ENCODE results near the gene TRAK1.
A peak's percentile ranks its signal among the peaks of the same experiment; 100 is the strongest.

Gene TRAK1

DNA sequence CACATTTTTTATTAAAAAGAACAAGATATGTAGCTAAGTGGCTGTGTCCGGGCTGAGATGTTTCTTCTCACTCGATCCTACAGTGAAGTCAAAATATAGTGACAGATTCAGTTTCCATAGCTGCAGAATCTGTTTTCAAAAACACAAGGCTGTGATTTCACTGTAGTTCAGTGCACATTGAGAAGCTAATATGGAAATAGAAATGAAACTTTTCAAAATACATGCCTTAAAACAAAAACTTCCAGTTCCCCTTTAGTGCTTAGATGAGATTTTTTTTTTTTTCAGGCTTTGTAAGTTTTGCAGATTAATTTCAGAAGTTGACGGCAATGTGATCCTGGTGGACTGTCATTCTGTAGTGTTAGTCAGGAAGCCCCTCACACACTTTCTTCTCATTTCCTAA, 23.8 kb upstream of the TRAK1 start:
- TF ChIP-seq, protein P1, sequence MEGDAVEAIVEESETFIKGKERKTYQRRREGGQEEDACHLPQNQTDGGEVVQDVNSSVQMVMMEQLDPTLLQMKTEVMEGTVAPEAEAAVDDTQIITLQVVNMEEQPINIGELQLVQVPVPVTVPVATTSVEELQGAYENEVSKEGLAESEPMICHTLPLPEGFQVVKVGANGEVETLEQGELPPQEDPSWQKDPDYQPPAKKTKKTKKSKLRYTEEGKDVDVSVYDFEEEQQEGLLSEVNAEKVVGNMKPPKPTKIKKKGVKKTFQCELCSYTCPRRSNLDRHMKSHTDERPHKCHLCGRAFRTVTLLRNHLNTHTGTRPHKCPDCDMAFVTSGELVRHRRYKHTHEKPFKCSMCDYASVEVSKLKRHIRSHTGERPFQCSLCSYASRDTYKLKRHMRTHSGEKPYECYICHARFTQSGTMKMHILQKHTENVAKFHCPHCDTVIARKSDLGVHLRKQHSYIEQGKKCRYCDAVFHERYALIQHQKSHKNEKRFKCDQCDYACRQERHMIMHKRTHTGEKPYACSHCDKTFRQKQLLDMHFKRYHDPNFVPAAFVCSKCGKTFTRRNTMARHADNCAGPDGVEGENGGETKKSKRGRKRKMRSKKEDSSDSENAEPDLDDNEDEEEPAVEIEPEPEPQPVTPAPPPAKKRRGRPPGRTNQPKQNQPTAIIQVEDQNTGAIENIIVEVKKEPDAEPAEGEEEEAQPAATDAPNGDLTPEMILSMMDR (conservative IDR thresholded peaks at IDR 0.05; ENCODE audit: low read length), result no peak
- peak overlapping the region; percentile 39 for H3K4me3 ChIP-seq (ENCODE audit: low read length)
- peak; percentile 88 for DNase-seq (ENCODE audit: low read depth)

DNA sequence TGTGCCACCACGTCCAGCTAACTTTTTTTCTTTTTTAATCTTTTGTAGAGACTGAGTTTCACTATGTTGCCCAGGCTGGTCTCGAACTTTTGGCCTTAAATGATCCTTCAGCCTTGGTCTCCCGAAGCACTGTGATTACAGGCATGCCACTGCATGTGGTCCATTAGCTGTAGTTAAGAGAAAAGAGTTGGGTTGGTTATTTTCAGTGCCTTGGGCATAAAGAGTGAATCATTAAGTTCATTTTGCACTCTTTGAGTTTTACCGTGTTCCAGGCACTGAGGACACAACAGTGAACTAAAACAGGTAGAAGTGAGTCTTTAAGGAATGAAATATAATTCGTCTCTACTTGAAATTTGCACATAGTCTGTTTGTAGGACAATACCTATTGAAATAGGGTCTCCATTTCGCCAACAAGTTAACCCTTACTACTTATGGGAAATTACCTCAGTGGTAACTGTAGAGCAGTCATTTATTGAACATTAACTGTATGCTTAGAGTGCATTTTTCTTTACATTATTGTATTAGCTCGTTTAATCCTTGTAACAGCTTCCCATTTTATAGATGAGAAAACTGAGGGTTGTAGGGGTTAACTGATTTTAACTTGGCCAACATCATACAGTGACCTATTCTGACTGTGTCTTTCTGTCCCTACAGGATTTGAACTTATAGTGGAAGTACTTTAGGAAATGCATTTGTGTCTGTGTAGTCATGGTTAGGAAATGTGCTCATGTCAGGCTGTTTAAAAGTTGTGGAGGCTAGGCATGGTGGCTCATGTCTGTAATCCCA, 22.7 kb upstream of the TRAK1 start:
- no peak overlapping the region for H3K4me3 ChIP-seq (ENCODE audit: low read length)
- no peak for DNase-seq (ENCODE audit: low read depth)
- TF ChIP-seq, protein P1 (conservative IDR thresholded peaks at IDR 0.05; ENCODE audit: low read length), result no peak

DNA sequence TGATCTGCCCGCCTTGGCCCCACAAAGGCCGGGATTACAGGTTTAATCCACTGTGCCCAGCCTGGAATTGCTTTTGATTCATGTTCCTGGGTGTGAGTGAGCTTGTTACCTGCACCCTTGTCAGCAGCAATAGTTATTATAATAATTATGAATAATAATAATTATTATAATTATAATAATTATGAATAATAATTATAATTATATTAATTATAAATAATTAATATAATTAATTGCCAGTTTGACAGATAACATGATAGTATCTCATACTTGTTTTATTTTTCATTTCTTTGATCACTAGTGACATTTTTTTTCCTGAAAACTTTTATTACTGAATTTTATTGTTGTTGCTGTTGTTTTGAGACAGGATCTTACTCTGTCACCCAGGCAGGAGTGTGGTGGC, 21.1 kb upstream of the TRAK1 start:
- no peak overlapping the region for H3K4me3 ChIP-seq (ENCODE audit: low read length)

DNA sequence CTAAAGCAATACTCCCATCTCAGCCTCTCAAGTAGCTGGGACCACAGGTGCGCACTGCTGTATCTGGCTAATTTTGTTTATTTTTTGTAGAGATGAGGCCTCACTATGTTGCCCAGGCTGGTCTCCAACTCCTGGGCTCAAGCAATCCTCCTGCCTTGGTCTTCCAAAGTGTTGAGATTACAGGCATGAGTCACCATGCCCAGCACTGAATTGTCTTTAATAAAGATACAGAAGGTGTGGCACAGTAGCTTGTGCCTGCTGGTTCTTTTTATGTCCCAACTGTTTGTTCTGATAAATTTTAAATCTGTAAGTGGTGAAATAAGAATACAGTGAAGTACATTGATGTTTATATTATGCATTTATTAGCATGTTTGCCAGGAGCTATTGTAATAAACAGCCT, 20.6 kb upstream of the TRAK1 start:
- no peak overlapping the region for H3K4me3 ChIP-seq (ENCODE audit: low read length)
- TF ChIP-seq, protein P1 (conservative IDR thresholded peaks at IDR 0.05; ENCODE audit: low read length), result no peak
- no peak for DNase-seq (ENCODE audit: low read depth)

More for the DNA sequence above, 21.1 kb upstream of the TRAK1 start:
- TF ChIP-seq, protein P1 (conservative IDR thresholded peaks at IDR 0.05; ENCODE audit: low read length), result no peak
- no peak for DNase-seq (ENCODE audit: low read depth)

DNA sequence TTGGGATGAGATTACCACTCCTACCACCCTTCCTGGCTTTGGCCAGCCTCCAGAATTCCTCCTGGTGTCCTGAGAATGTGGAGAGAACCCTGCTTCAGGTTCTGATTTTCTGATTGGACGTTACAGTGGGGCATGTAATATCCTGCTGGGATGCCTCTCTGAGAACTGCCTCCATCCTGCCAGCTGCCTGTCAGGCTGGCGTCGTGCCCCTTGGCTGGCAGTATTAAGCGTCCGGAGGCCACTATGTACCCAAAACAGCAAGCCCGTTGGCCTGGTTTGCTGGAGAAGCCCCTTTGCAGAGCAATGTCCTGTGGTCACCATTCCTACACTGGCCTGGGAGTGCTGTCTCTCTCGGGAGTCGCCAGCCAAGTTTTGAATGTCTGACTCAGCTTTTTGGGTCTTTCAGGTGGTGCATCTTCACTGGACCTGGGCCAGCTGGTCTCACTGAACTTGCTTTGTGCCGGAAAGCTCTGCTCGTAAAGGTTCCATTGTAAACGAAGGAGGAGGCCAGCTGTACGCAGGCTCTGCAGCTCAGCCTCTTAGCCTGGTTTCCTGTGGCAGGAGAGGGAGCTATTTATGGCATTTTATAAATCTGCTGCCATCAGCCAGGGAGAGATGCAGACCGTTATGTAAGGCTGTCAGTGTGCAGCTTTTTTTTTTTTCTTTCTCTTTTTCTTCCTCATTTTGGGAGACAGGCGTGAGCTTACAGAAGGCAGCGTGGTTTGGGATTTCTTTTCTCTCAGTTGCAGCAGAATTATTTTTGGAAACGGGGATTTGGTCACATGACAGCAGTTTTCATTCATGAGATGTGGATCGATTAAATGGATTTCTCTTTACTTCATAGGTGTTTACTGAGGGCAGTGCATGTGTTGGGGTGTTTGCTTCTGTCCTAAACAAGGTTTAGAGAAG, 19.0 kb upstream of the TRAK1 start:
- peak; percentile 85 for DNase-seq (ENCODE audit: low read depth)
- H3K4me3 ChIP-seq (ENCODE audit: low read length), result peak overlapping the region; percentile 47

DNA sequence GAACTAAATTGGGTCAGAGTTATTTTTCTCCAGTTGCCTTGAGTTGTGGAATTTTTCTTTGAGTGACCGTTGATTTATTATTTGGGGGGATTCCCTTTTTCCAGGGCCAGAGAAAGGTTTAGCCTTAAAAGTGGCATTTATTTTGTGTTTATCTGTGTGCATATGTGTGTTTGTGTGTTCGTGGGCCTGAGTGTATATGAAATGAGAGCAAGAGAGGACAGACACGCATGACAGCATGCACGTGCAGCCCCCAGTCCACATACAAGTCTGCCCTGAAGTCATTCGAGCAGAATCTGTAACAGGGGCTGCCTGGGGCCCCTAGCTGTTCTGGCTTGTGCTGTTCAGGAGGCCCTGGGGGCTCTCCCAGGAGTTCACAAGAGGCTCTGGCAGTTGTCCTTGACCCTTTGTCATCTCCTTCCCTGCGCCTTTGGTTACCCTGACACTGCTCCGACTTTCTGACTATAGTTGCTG, 18.3 kb upstream of the TRAK1 start:
- peak overlapping the region; percentile 47 for H3K4me3 ChIP-seq (ENCODE audit: low read length)
- TF ChIP-seq, protein P1 (conservative IDR thresholded peaks at IDR 0.05; ENCODE audit: low read length), result no peak
- no peak for DNase-seq (ENCODE audit: low read depth)

More for the DNA sequence above, 19.0 kb upstream of the TRAK1 start:
- TF ChIP-seq, protein P1 (conservative IDR thresholded peaks at IDR 0.05; ENCODE audit: low read length), result no peak; the same call in 1 of the 2 replicates

Measured in AG10803 (cell line).